B cell (primary cell): Measurements from ENCODE around the gene SUOX. TPM values are rescaled to one million over a fixed set of nuclear protein-coding genes. Genes with fewer than 3 reads are reported as not detected.

ENCODE experiments used
- ATAC-seq: fragments of 200-7000 bp; cut with Tn5 transposase; one replicate; pipeline ENCODE4 v1.10.0; 2021; ENCODE audit warnings: low read depth, mild to moderate bottlenecking, moderate number of reproducible peaks, moderate library complexity
- CTCF ChIA-PET: fragments of 350-600 bp; sonication (Branson Sonifier 250); formaldehyde crosslinking; loops from one replicate; lab custom pipeline; 2021; ENCODE audit warnings: antibody characterized with exemption, inconsistent platforms; lab: Charles Lee
- POLR2A ChIA-PET: fragments of 350-600 bp; sonication (Branson Sonifier 250); formaldehyde crosslinking; loops from one replicate; lab custom pipeline; 2021; ENCODE audit warnings: antibody characterized with exemption; lab: Charles Lee
- DNase-seq: peaks from one replicate; pipeline ENCODE4 v3.0.0; 2013
- H2AFZ ChIP-seq: 2 replicates; pipeline ENCODE4 v1.6.1; 2012; ENCODE audit warnings: mild to moderate bottlenecking, low read depth, low read length; ENCODE audit not compliant: insufficient read depth, poor library complexity, severe bottlenecking
- H3K27ac ChIP-seq, 2 donors: 1 replicate in 1 of 2; 2 replicates in 1 of 2; pipeline ENCODE4 v1.5.1; 2012 to 2013; ENCODE audit warnings: low read length in 2 of 2, mild to moderate bottlenecking in 2 of 2, moderate library complexity in 1 of 2
- H3K27me3 ChIP-seq, 4 experiments: fragments of 200-600 bp in 1 of 4; sonication (generic) in 1 of 4; replicated peaks in 1 of 4; 1 replicate in 2 of 4; 2 replicates in 2 of 4; pipeline versions ENCODE4 v1.6.1 to v1.7.0; 2013 to 2016; ENCODE audit warnings: low read length in 3 of 4, mild to moderate bottlenecking in 2 of 4, mixed read lengths in 1 of 4, moderate library complexity in 1 of 4; ENCODE audit not compliant: insufficient read depth in 4 of 4, control insufficient read depth in 3 of 4; ENCODE audit errors: control extremely low read depth in 1 of 4
- H3K36me3 ChIP-seq, 2 experiments: replicated peaks in 1 of 2; 1 replicate in 1 of 2; 2 replicates in 1 of 2; pipeline versions ENCODE4 v1.6.1 to v1.7.1; 2013; ENCODE audit warnings: low read length in 1 of 2; ENCODE audit not compliant: insufficient read depth in 2 of 2, control insufficient read depth in 1 of 2; ENCODE audit errors: control extremely low read depth in 1 of 2, extremely low read depth in 1 of 2
- H3K4me1 ChIP-seq, 2 donors: fragments of 200-600 bp in 1 of 2; sonication (generic) in 1 of 2; 1 replicate in 1 of 2; 2 replicates in 1 of 2; pipeline versions ENCODE4 v1.5.1 to v1.6.1; 2013 to 2017; ENCODE audit warnings: low read length in 2 of 2; ENCODE audit not compliant: control insufficient read depth in 2 of 2, insufficient read depth in 2 of 2
- H3K4me2 ChIP-seq: replicated peaks from 2 replicates; pipeline ENCODE3; 2012; ENCODE audit warnings: mild to moderate bottlenecking, low read depth, low read length; ENCODE audit not compliant: poor library complexity, severe bottlenecking
- H3K4me3 ChIP-seq, 5 experiments: fragments of 200-600 bp in 1 of 5; sonication (generic) in 1 of 5; 1 replicate in 3 of 5; 2 replicates in 2 of 5; pipeline versions ENCODE4 v1.5.1 to v1.7.0; 2011 to 2016; ENCODE audit warnings: low read length in 4 of 5, mild to moderate bottlenecking in 4 of 5, low read depth in 2 of 5, control low read depth in 1 of 5, moderate library complexity in 1 of 5; ENCODE audit not compliant: insufficient read depth in 1 of 5; ENCODE audit errors: control extremely low read depth in 1 of 5, extremely low read depth in 1 of 5
- H3K79me2 ChIP-seq: fragments of 200-600 bp; sonication (generic); one replicate; pipeline ENCODE4 v1.6.0; 2016; ENCODE audit warnings: low read length; ENCODE audit not compliant: control insufficient read depth, insufficient read depth
- H3K9ac ChIP-seq: fragments of 200-600 bp; sonication (generic); 2 replicates; pipeline ENCODE4 v1.6.1; 2017; ENCODE audit warnings: mild to moderate bottlenecking, low read length, moderate library complexity
- H3K9me3 ChIP-seq, 3 donors: one replicate each; pipeline versions ENCODE4 v1.6.1 to v1.7.1; 2013; ENCODE audit warnings: low read length in 2 of 3; ENCODE audit not compliant: control insufficient read depth in 2 of 3, insufficient read depth in 1 of 3; ENCODE audit errors: control extremely low read depth in 1 of 3
- H4K20me1 ChIP-seq: 2 replicates; pipeline ENCODE4 v1.6.0; 2012; ENCODE audit warnings: mild to moderate bottlenecking, low read length; ENCODE audit not compliant: insufficient read depth, control insufficient read depth, poor library complexity, severe bottlenecking
- H3K27ac Mint-ChIP-seq: one replicate; pipeline ENCODE4 v1.8.0; 2021; ENCODE audit warnings: mixed read lengths
- H3K27me3 Mint-ChIP-seq: one replicate; pipeline ENCODE4 v1.8.0; 2021; ENCODE audit warnings: mixed read lengths
- H3K4me1 Mint-ChIP-seq: one replicate; pipeline ENCODE4 v1.8.0; 2021; ENCODE audit warnings: mixed read lengths
- H3K4me3 Mint-ChIP-seq: one replicate; pipeline ENCODE4 v1.8.0; 2021; ENCODE audit warnings: mixed read lengths
- H3K9me3 Mint-ChIP-seq: one replicate; pipeline ENCODE4 v1.8.0; 2022; ENCODE audit warnings: mixed read lengths; ENCODE audit not compliant: insufficient read depth
- EZH2 ChIP-seq: IDR thresholded peaks from 2 replicates; pipeline ENCODE4 v1.6.1; 2012; ENCODE audit warnings: borderline replicate concordance, low read depth, mild to moderate bottlenecking, moderate library complexity, low read length; ENCODE audit not compliant: insufficient read depth, poor library complexity, severe bottlenecking
- WGBS: methylation state at CpG from one replicate; pipeline ENCODE4 v1.1.5; 2013; ENCODE audit warnings: missing lambda C conversion rate; ENCODE audit not compliant: insufficient coverage; 5-methylcytosine and 5-hydroxymethylcytosine counted together
- intact Hi-C: fragments of 100-400 bp; cut with micrococcal nuclease; formaldehyde crosslinking; loops from one replicate; pipeline ENCODE4 v1.10.0; 2022
- polyA plus RNA-seq: library from polyadenylated mRNA; depleted of rRNA; stranded (reverse); fragments of >200 nt; gene quantifications from 2 replicates; pipeline ENCODE4 v1.2.3, GENCODE V29; 2012
- total RNA-seq, 2 donors: library from RNA; stranded (reverse); fragments of 120-200 nt in 1 of 2; gene quantifications; 1 replicate in 1 of 2; 2 replicates in 1 of 2; pipeline versions ENCODE4 v1.2.3 to v1.2.4, GENCODE V29; 2013 to 2022
- TF ChIP-seq, protein P1 (sequence below): fragments of 200-600 bp; IDR thresholded peaks from one replicate; pipeline ENCODE4 v1.8.0; 2022; ENCODE audit warnings: antibody characterized with exemption, mild to moderate bottlenecking

The SUOX gene
- total and polyA plus RNA-seq, 2 donors (not counting 1 experiment from before 2014, with no cell fraction given): 3.1 to 7.5 TPM

DNA sequence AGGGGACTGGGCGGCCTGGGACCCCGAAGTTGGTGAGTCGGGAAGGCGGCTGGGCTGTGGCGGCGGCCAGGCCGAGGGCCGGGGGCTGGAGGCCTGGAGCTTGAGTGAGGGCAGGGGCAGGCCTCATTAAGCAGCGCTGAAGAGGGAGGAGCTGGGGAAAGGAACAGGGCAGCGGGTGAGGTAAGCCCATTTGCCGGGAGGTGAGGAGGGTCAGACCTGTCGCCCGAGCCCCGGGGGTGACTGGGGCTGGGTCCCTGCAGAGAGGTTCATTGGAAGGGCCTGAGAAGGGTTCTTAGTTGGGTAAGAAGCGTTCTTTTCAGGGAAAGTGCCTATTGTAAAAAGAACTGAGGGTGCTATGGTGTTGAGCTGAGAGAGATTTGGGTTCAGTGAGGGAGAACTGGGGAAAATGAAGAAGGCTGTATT, 22.8 kb upstream of the SUOX start:
- Mint-ChIP-seq H3K27ac (no peak overlapping the region), H3K9me3 (no peaks in the 10 kb centered on the region), H3K27me3 (no peaks in the 10 kb centered on the region), H3K4me1 (peaks cover 15% of the 10 kb centered on the region), H3K4me3 (no peak overlapping the region)
- H3K9ac ChIP-seq: peak overlapping the region; percentile 95
- H3K27ac ChIP-seq: peak overlapping the region; percentile 65 to 87
- peak overlapping the region; percentile 89 for H3K4me2 ChIP-seq
- peaks cover 0 to 2% of the 10 kb centered on the region in 2 experiments for H3K36me3 ChIP-seq
- peak overlapping the region; percentile 54 to 99 (median 81) for H3K4me3 ChIP-seq
- POLR2A ChIA-PET: interaction anchor here (0.5 to 1.8 kb wide), 22 partner anchors 8 to 1476 kb away, joined by 3 to 11 read pairs (median 4); partner anchors contain the start of genes BAZ2A, BLOC1S1, ORMDL2 and PA2G4
- ATAC-seq (peak; percentile 1), DNase-seq (no peak)
- peaks cover 28% of the 10 kb centered on the region for H4K20me1 ChIP-seq
- peaks cover 17% of the 10 kb centered on the region in 2 donors for H3K4me1 ChIP-seq
- H3K9me3 ChIP-seq: no peaks in the 10 kb centered on the region
- peak overlapping the region; percentile 90 for H2AFZ ChIP-seq
- H3K79me2 ChIP-seq: peaks cover 57% of the 10 kb centered on the region
- TF ChIP-seq, protein P1, sequence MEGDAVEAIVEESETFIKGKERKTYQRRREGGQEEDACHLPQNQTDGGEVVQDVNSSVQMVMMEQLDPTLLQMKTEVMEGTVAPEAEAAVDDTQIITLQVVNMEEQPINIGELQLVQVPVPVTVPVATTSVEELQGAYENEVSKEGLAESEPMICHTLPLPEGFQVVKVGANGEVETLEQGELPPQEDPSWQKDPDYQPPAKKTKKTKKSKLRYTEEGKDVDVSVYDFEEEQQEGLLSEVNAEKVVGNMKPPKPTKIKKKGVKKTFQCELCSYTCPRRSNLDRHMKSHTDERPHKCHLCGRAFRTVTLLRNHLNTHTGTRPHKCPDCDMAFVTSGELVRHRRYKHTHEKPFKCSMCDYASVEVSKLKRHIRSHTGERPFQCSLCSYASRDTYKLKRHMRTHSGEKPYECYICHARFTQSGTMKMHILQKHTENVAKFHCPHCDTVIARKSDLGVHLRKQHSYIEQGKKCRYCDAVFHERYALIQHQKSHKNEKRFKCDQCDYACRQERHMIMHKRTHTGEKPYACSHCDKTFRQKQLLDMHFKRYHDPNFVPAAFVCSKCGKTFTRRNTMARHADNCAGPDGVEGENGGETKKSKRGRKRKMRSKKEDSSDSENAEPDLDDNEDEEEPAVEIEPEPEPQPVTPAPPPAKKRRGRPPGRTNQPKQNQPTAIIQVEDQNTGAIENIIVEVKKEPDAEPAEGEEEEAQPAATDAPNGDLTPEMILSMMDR: no peak
- no peak for TF ChIP-seq EZH2
- H3K27me3 ChIP-seq: no peaks in the 10 kb centered on the region
- intact Hi-C loops: loop anchor here (1.0 to 5.0 kb wide), 4 partner anchors 8 to 663 kb away; partner anchors contain the start of genes CDK2, PA2G4 and PMEL
- CTCF ChIA-PET: interaction anchor here (0.5 to 3.3 kb wide), 15 partner anchors 8 to 490 kb away, joined by 3 to 33 read pairs (median 4); partner anchors contain the start of genes DNAJC14, SUOX and ZC3H10
- 1% methylated on average over 15 of the region's 15 CpGs for WGBS

DNA sequence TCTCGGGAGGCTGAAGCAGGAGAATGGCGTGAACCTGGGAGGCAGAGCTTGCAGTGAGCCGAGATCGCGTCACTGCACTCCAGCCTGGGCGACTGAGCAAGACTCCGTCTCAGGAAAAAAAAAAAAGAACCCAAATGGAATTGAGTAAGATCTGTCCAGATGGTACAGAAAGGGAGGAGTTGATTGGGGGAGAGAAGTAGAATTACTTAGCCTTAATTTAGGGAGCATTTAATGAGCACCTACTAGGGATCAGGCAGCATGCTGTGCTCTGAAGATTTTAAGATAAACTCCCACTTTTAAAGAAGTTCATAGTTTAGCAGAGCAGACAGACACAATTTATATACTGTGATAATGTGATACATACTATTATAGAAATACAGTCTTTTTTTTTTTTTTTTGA, 18.7 kb upstream of the SUOX start:
- Histone ChIP-seq H3K9ac (no peak overlapping the region), H3K27ac (no peak overlapping the region), H3K36me3 (peaks cover 2 to 6% of the 10 kb centered on the region in 2 experiments), H3K9me3 (no peaks in the 10 kb centered on the region), H3K79me2 (peaks cover 73% of the 10 kb centered on the region), H3K4me2 (no peak overlapping the region), H3K27me3 (no peaks in the 10 kb centered on the region), H3K4me1 (peaks cover 27 to 29% of the 10 kb centered on the region in 2 donors), H3K4me3 (no peak overlapping the region), H2AFZ (no peak overlapping the region), H4K20me1 (peaks cover 41% of the 10 kb centered on the region)
- CTCF ChIA-PET: interaction anchor here (1.2 to 1.7 kb wide), 4 partner anchors 18 to 69 kb away, joined by 3 to 5 read pairs (median 3); no protein-coding TSS in a partner anchor
- DNase-seq: no peak
- H3K9me3 Mint-ChIP-seq: no peaks in the 10 kb centered on the region
- 94% methylated on average over 7 of the region's 7 CpGs for WGBS
- intact Hi-C loops: no loop called here
- POLR2A ChIA-PET: no interaction called here
- no peak for ATAC-seq
- no peak overlapping the region for H3K27ac Mint-ChIP-seq
- peaks cover 25% of the 10 kb centered on the region for H3K4me1 Mint-ChIP-seq
- no peaks in the 10 kb centered on the region for H3K27me3 Mint-ChIP-seq
- H3K4me3 Mint-ChIP-seq: no peak overlapping the region
- TF ChIP-seq EZH2: no peak
- TF ChIP-seq, protein P1: no peak
